DMS114 treated with DMSO at 0.1 percent for 48 hours (cell line): ENCODE measurements around the gene PPP1R16B.
"Not testable (repeated sequence)": the region's sequence is repeated elsewhere in the genome, so short reads cannot be mapped to it uniquely, and the experiment has no call there.

Source experiments
- DNase-seq: peaks from one replicate; lab custom pipeline; 2025; ENCODE audit not compliant: unreplicated experiment; lab: John Stamatoyannopoulos, UW

PPP1R16B gene

DNA sequence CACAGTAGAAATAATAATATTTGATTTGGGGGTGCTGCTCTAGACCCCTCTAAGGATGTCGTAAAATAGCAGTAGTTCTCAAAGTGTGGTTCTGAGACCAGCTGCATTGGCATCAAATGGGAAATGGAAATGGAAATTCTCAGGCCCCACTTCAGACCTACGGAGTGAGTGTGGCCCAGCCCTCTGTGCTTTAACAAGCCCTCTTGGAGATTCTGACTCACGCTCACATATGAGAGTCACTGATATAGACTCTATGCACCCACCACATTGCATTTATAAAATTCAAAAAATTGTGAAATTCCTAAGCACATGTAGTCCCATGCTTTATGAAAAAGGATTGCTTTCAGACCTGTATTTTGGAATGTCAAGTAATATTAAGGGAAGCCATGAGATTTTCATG, 14.2 kb upstream of the PPP1R16B start:
- no peak for DNase-seq

DNA sequence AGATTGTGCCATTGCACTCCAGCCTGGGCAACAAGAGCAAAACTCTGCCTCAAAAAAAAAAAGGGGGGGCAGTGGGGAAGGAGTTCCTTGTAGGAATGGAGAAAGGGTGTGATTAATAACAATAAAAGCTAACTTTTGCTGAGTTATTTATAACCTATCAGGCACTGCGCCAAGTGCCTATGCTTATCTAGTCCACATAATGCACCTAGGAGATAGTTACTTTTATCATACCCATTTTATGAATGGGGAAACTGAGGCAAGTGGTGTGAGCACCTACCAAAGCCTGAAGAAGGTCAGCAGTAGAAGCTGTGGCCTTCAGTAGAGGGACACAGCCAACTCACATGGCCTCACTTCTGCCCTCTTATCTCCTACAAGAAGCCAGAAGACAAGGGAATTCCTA, 13.6 kb upstream of the PPP1R16B start:
- DNase-seq, result no peak

DNA sequence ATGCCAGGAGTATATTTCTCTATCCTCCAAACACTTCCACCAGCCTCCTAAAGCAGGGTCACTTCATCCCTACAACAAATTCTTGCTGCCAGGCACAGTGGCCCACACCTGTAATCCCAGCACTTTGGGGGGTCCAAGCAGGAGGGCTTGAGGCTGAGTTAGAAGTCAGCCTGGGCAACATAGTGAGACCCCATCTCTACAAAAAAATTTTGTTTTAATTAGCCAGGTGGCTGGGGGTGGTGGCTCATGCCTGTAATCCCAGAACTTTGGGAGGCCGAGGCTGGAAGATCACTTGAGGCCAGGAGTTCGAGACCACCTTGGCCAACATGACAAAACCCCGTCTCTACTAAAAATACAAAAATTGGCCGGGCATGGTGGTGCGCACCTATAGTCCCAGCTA, 11.4 kb upstream of the PPP1R16B start:
- DNase-seq, result not testable (repeated sequence)

DNA sequence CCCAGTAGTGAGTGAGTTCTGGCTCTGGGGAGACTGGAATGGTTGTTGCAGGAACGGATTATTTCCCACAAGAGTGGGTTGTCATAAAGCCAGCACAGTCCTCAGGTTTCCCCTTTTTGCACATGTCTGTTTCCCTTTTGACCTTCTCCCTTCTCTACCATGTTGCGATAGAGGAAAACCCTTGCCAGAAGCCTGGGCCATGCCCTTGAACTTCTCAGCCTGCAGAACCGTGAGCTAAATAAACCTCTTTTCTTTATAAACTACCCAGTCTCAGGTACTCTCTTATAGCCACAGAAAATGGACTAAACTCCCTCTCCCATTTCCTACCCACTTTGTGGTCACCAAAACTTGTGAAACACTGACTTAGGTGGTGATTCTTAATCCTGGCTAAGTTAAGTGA, 7.2 kb upstream of the PPP1R16B start:
- no peak for DNase-seq

DNA sequence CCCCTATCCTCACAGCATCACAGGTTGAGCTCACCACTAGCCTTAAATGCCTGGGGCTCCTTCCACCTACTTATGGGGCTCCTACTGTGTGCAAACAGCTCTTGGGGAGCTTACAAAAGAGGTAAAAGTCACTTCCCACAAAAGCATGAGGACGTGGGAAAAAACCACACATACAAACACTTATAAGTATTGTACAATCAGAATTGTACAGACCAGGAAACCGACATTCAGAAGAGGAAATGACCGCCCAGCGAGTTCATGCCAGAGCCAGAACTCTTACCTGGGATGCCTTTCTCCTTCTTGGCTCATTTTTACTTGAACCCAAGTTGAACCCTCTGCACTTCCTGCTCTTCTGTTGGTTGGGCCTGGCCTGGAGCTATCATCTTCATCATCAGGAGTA, 6.3 kb upstream of the PPP1R16B start:
- DNase-seq, result no peak

DNA sequence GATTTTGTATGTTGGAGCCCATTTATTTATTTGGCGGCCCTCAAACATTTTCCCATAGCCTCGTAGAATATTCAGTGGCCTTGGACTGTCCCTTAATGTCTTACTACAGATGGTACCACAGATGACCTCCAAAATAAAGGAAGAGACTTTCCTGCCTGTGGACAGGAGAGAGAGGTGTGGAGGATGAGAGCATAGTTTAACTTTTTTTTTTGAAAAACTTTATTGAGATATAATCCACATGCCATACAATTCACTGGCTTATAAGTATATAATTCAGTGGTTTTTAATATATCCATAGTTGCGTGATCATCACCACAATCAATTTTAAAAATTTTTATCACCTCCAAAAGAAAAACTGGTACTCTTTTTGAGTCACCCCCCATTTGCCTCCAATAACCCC, 4.6 kb upstream of the PPP1R16B start:
- DNase-seq, result no peak

DNA sequence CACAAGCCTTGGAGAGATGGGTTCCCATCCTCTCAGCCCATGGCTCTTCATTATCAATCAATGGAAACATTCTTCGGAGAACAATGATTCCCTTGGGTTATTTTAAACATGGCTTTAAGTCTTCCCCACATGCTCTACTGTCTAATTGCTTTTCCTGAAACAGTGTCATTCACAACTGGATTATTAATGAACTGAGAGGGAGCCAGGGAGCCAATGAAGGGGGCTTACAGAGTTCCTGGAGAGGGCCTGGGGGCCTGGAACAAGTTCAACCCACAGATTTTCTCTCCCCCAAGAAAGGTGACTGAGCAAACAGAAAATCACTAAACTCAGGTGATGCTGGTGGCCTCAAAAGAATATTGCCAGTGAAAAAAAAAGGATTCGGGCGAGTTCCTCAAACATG, 1.3 kb upstream of the PPP1R16B start:
- DNase-seq, result no peak

DNA sequence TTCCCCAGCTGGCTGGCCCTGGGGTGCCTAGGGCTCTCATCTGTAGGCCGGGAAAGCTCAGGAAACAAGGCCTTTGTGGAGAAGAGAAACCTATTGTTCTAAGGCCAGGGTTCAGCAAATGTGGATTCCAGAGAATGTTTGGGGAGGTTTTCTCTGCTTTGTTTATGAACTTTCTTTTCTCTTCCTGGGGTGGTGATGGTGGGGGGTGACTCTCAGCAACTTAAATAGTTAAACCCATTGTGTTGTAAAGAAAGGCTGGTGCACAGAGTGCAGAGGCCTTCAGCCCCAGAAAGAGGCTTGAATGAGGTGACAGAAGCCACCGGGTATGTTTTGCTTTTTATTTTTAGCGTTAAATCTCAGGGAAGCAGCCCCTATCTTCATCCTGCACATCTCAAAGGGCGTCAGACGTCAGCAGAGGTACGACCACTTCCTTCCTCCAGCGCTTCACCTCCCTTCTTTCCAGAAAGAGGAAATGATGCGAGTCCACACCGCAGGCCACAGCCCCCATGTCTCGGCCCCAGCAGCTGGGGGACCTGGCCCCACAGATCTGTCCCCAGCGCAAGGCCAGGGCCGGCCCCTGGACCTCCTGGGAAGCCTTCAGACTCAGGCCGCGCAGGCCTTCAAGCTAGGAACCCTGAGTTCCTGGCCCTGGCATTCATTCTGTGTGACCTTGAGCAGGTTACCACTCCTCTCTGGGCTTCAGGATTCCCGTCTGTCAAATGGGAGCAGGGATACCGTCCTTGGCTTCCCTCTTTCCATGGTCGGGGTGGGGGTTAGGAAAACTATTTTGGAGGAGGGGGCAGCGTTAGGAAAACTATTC, 605 bp upstream of the PPP1R16B start:
- DNase-seq, result no peak

DNA sequence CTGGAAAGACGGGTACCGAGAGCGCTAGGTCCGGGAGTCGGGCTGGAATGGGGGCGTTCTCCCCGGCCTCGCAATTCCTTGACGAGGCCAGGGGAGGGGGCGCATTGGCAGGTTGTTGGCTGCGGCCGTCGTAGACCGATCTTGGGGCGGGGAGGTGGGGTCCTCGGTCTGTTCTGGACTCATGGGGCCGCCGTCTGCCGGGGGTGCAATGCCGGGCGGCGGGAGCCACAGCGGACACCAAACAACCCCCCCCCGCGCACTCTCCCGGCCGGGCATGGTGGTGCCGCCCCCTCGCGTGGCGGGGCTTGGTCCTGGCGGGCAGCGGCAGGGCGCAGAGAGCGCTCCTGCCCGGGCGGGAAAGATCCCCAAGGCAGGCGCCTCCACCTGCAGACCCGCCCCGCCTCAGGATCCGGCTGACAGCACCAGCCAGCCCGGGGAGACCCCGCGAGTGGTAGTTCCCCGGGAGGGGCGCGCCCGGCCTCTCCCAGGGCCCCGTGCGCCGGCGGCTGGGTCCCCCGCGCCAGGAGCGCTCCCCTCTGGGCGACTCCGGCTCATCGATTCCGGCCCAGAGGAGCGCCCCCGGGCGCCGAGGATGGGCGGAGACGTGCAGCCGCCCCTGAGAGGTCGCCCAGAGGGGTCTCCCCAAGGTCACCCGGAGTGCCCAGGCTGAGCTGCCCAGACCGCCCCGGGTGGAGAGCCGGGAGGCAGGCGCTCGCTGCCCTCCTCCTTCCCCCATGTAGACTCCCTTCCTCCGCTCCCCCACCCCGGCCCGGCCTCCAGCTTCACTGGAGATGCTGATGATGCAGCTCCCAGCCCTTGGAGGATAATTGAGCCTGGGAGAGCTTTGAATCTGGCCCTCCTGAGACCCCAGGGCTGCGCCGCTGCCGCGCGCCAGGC, 709 bp downstream of the PPP1R16B start:
- DNase-seq, result no peak

DNA sequence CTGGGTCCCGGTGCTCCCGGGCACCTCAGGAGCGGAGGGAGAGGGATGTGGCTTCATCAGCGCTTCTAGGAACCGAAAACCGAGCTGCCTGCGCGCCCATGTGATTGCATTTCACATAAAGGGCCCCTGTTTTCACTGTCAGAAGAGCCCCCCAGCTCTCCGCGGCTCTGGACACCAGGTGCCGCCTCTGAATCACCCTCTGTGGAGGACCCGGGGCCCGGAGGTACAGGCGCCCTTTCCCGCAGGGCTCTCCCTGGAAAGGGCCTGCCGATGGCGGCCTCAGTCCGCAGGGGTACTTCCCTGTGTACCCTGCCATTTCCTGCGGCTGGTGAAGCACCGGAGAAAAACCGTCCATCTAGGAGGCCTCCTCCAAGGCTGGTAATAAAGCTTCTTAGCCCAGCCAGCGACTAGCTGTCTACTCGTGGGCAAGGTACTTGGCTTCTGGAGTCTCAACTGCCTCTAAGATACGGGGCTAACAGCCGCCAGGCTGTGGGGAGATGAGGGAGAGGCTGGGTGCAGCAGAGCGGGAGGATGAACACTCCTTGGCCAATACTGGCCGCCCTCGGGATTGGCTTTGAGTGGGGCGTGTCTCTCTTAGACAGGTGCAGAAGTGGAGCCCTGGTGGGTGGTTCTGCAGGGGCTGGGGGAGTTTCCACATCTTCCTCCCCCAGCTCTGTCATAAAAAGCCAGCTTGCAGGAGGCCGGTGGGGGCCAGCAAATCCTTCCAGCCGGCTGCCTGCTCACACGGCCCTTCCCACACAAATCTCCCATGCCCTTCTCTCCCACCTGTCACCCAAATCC, 1.6 kb downstream of the PPP1R16B start:
- no peak for DNase-seq

DNA sequence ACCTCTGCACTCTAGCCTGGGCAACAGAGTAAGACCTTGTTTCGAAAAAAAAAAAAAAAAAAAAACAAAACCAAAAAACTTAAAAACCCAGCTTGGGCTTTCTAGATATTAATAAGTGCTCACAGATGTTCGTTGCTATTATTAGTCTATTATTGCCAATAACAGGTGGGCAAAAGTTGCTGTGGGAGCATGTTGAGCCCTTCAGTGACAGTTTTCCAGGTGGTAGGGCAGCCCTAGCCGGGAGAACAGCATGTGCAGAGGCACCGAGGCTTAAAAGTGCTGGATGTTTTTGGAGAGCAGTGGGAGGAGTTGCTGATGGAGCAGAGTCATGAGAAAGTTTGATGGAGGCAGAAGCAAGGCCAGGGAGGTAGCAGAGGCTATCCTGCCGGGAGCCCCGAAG, 4.4 kb downstream of the PPP1R16B start:
- no peak for DNase-seq

DNA sequence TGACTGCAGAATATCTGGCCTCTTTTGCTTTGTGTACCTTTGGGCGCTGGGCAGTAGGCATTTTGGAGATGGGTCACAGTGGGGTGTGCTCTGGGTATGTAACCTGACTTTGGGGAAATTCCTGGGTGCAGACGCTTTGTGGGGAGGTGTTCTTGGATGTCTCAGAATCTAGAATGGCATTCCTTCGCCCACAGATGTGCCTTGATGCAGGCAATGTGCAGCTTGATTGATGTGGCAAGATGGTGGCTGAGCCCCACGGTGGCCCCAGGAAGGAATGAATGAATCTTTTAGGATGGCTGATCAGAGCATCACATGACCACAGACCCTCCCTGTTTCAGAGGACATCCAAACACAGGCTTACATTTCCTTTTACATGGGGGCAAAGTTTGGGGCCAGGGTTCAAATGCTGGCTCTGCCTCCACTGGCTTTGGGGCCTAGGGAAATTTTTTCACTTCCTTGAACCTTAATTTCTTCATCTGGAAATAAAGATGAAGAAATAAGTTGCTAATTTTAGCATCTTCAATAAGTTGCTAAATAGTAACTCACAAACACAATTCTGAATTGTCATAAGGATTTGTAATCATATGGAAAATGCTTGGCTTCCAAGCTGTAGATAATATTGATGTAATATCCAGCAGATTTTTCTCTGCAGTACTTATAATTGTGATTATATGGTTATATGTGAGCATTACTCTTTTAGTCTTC, 5.6 kb downstream of the PPP1R16B start:
- no peak for DNase-seq

DNA sequence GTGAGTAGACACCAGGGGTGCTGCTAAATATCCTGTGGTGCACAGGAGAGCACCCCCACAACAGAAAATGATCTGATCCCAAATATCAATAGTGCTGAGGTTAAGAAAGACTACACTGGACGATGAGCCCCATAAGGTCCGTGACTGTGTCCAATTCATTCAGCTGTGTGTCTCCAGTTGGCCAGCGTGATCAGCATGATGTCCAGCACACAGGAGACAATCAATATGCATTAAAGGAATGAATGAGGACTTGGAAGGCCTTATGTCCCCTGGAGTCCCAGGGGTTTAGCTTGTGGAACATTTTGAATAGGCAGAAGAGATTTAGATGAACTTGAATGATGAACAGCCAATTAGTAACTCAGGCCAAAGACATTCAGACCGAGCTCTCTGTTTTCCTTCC, 6.3 kb downstream of the PPP1R16B start:
- no peak for DNase-seq

DNA sequence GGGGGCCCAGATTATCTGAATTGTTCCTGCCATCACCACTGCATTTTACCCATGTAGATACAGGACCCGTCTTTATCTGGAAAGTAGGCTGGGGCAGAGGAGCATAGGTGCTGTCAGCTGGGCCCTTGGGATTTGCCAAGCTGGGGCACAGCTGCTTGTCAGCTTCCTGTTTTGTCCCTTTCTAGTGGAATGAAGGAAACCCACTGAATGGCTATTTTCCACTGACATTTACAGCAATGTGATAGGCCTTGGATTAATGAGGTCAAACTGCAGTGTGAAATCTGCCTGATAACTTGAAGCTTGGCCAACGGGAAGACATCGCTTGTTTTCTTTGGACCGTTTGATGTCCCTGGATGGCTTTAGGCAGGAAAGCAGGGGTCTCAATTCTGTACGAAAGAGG, 6.7 kb downstream of the PPP1R16B start:
- no peak for DNase-seq

DNA sequence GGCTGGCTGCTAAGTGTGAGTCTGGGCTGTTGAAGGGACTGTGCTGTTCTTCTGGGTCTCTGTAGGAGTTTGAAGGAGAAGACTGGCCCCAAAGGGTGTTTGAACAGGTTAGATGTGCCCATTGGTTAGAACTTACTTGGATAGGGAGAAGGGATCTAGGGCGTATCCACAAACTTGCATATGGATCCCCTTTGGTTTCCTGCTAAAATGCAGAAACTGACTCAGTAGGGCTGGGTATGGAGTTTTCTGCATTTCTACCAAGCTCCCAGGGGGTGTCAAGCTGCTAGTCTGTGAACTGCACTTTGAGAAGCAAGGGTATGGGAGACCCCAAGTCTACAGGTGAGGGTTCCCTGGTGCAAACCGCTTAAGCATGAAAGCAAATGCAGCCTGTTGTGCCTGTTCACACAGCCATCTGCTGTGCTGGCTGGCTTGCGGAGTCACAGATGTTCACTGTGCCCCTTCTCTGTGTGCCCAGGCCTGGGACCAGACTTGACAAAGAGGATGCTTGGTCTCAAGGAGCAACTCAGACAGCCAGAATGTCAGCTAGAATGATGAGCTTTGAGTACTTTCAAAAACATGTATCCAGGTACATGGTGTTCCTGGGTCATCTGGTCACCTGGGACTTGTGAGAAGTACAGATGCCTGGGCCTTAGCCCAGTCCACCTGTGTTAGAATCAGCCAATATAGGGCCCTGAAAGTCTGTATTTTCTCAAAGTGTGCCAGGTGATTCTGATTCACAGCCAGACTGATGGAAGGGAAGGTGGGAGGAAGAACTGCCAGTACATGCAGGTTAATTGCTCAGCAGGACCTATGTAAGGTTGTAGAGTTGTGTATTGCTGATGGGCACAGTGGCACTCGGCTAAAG, 7.4 kb downstream of the PPP1R16B start:
- no peak for DNase-seq

DNA sequence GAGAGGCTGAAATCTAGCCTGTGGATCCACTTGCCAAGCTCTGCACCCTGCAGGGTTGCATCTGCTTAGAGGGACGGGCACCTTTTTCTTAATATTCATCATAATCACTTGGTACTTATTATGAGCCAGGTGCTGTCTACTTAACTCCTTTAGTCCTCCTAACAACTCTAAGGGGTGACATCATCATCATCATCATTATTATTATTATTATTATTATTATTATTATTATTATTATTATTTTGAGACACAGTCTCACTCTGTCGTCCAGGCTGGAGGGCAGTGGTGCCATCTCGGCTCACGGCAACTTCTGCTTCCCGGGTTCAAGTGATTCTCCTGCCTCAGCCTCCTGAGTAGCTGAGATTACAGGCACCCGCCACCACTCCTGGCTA, 8.1 kb downstream of the PPP1R16B start:
- not testable (repeated sequence) for DNase-seq

DNA sequence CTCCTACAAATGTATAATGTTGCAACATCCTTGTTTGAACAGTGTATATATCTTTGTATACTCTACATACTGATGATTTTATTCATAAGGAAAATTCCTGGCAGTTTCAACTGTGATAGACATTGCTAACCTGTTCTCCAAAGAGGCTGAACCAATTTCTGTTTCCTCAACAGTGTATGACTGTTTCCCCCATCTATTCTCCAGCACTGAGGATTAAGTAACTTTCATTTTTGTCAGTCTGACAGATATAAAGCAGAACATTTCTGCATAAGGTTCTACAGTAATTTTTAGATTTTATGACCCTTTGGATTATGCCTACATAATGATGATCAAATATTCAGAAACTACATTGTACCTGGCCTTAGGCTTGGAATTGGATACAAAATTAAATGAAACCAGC, 9.9 kb downstream of the PPP1R16B start:
- no peak for DNase-seq

DNA sequence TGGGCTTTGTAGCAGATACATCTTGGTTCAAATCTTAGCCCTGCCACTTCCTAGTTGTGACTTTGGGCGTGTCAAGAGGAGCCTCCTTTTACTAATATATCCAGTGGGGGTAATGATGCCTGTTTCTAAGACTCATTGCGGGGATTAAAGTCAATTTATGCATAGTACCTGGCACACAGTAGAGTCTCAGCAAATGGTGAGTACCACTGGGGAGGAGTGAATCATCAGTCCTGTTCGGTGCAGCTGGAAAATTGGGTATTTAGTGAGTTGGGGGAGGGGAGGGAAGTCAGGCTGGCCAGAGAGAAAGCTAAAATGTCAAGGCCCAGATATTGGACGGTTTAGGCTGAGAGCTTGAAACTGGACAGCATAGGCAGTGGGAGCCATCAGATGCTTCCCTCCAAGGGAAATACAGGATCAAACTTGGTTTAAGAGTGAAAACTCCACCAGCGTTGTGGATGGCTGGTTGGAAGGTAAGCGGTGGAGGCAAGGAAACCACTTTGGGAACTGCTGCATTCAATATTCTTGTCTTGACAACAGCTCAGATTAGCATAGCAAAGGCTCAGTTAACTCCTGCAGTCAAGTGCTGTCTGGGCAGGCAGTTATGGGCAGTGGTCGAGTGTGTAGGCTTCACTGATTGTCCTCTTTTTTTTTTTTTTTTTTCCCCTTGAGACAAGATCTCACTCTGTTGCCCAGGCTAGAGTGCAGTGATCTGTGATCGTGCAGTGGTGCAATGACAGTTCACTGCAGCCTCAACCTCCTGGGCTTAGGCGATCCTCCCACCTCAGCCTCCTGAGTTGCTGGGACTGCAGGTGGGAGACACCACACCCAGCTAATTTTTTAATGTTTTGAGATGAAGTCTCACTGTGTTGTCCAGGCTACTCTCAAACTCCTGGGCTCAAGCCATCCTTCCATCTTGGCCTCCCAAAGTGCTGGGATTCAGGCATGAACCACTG, 12.9 kb downstream of the PPP1R16B start:
- DNase-seq, result no peak

DNA sequence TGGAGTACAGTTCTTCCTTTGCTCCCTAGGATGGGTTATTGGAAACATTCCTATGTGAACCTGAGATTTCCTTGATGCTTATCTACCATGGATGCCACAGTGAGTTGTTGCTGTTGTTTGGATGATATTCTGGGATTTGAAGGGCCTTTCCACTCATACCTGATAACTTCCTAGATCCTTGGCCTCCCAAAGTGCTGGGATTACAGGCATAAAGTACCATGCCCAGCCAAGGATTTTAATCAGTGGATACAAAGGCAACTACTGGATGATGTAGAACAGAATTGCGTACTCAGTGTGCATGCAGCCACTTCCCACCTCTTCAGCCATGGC, 20.0 kb downstream of the PPP1R16B start:
- DNase-seq, result no peak
